Mucosa of descending colon (tissue), 3 donors: Measurements from ENCODE around the gene ZNF821. TPM values are rescaled to one million over a fixed set of nuclear protein-coding genes. Genes with fewer than 3 reads are reported as not detected.
A peak's percentile ranks its signal among the peaks of the same experiment; 100 is the strongest.
"Not testable (repeated sequence)": the region's sequence is repeated elsewhere in the genome, so short reads cannot be mapped to it uniquely, and the experiment has no call there.

Experiments
- ATAC-seq: fragments of 200-7000 bp; cut with Tn5 transposase; one replicate; pipeline ENCODE4 v1.9.1; 2020; ENCODE audit warnings: mild to moderate bottlenecking, moderate library complexity
- DNase-seq, 3 donors: peaks; one replicate each; pipeline ENCODE4 v3.0.0-alpha.2; 2020
- H3K36me3 ChIP-seq: fragments of 200-600 bp; one replicate; pipeline ENCODE4 v1.8.0; 2021; ENCODE audit warnings: low read depth, mild to moderate bottlenecking
- H3K4me1 ChIP-seq: fragments of 200-600 bp; one replicate; pipeline ENCODE4 v1.8.0; 2021; ENCODE audit warnings: low read depth, mild to moderate bottlenecking
- H3K4me3 ChIP-seq: fragments of 200-600 bp; one replicate; pipeline ENCODE4 v1.8.0; 2021; ENCODE audit warnings: mild to moderate bottlenecking
- H3K9me3 ChIP-seq: fragments of 200-600 bp; one replicate; pipeline ENCODE4 v1.8.0; 2021; ENCODE audit warnings: mild to moderate bottlenecking
- CTCF ChIP-seq: fragments of 200-600 bp; IDR thresholded peaks from one replicate; pipeline ENCODE4 v1.8.0; 2022; ENCODE audit warnings: antibody characterized with exemption, mild to moderate bottlenecking
- intact Hi-C, 2 donors: fragments of 100-400 bp; cut with DNase I in 1 of 2; cut with micrococcal nuclease in 1 of 2; formaldehyde crosslinking; loops; one replicate each; pipeline versions ENCODE4 v1.11.0 to v1.11.1; 2022; cut with DNase I, micrococcal nuclease
- total RNA-seq, 3 donors: library from RNA; stranded (reverse); fragmentation: NEBNext Ultra II Directional in 2 of 3; extraction: Animal tissue kit (Norgen Biotek cat#: 25700) in 2 of 3; gene quantifications; one replicate each; pipeline versions ENCODE4 v1.2.1 to v1.2.4, GENCODE V29; 2021 to 2023
- donor health status: DM: no; HTN: no; CAD: no; lungs with moderate emphysema.
- donor health status: DM: no; HTN: no; CAD: no.
- donor health status: DM: no; HTN: yes; CAD: no.

The ZNF821 gene
- total RNA-seq, 3 donors from 2014 or later = 10.2 to 13.7 (median 12.7) TPM

- intact Hi-C loops = no loop called here
- no peaks in the 10 kb centered on the region for H3K36me3 ChIP-seq
- H3K9me3 ChIP-seq = no peaks in the 10 kb centered on the region
- no peak for DNase-seq
- ATAC-seq = no peak
- peaks cover 23% of the 10 kb centered on the region for H3K4me1 ChIP-seq
- H3K4me3 ChIP-seq = no peak overlapping the region
- TF ChIP-seq CTCF = no peak
Observed at GRCh38 chr16:71912534-71913275, 28.7 kb upstream of the ZNF821 start.

- H3K4me1 ChIP-seq = peaks cover 21% of the 10 kb centered on the region
- ATAC-seq (peak; percentile 74), DNase-seq (no peak)
- intact Hi-C loops = no loop called here
- no peak for TF ChIP-seq CTCF
- no peak overlapping the region for H3K4me3 ChIP-seq
- no peaks in the 10 kb centered on the region for H3K9me3 ChIP-seq
- no peaks in the 10 kb centered on the region for H3K36me3 ChIP-seq
Observed at GRCh38 chr16:71911121-71911520, 27.1 kb upstream of the ZNF821 start.

GRCh38 chr16:71905765-71906164, 21.8 kb upstream of the ZNF821 start:
- ATAC-seq, H3K9me3 ChIP-seq, DNase-seq, H3K36me3 ChIP-seq, intact Hi-C loops, H3K4me3 ChIP-seq: not testable (repeated sequence)
- H3K4me1 ChIP-seq = peaks cover 23% of the 10 kb centered on the region

- no peak for ATAC-seq
- Histone ChIP-seq H3K4me1 (peaks cover 21% of the 10 kb centered on the region), H3K36me3 (no peaks in the 10 kb centered on the region), H3K9me3 (no peaks in the 10 kb centered on the region), H3K4me3 (no peak overlapping the region)
- intact Hi-C loops = no loop called here
- TF ChIP-seq CTCF = no peak
- DNase-seq = no peak
Observed at GRCh38 chr16:71904239-71904638, 20.3 kb upstream of the ZNF821 start.

GRCh38 chr16:71903608-71904007, 19.6 kb upstream of the ZNF821 start:
- no peak overlapping the region for H3K4me3 ChIP-seq
- DNase-seq = no peak
- peaks cover 26% of the 10 kb centered on the region for H3K4me1 ChIP-seq
- intact Hi-C loops = no loop called here
- TF ChIP-seq CTCF = no peak
- no peak for ATAC-seq
- H3K36me3 ChIP-seq = no peaks in the 10 kb centered on the region
- H3K9me3 ChIP-seq = no peaks in the 10 kb centered on the region

GRCh38 chr16:71902656-71903365, 18.8 kb upstream of the ZNF821 start:
- no peak for ATAC-seq
- no peaks in the 10 kb centered on the region for H3K9me3 ChIP-seq
- H3K4me3 ChIP-seq = no peak overlapping the region
- TF ChIP-seq CTCF = no peak
- peaks cover 30% of the 10 kb centered on the region for H3K4me1 ChIP-seq
- intact Hi-C loops = no loop called here
- DNase-seq = no peak
- H3K36me3 ChIP-seq = no peaks in the 10 kb centered on the region
